ENCODE data around the gene ETV3L.

- TF ChIP-seq ZNF274 (IDR thresholded peaks at IDR 0.05; ENCODE audit: low read depth, low read length): no peak
- TF ChIP-seq YY1 (IDR thresholded peaks at IDR 0.05; ENCODE audit: insufficient read depth, insufficient read length): no peak
- no peak for TF ChIP-seq SUZ12 (IDR thresholded peaks at IDR 0.05; ENCODE audit: extremely low read depth, insufficient read depth, insufficient read length)
These were observed 2.7 kb downstream of the ETV3L start for GRCh38 chr1:157096881-157097280.

Data from NT2/D1 (cell line).